MCF 10A (cell line): ENCODE data around the gene PYM1. TPM values are rescaled to one million over a fixed set of nuclear protein-coding genes. Genes with fewer than 3 reads are reported as not detected.

Experiments used
- BruUV-seq: library from RNA; stranded (reverse); fragments of 400-500 nt; replicated peaks from 2 replicates; lab custom pipeline; 2021; lab: Mats Ljungman, UMichigan
- CTCF ChIA-PET: fragments of 300-600 bp; sonication (Branson Sonifier 250); formaldehyde crosslinking; extraction: SDS; loops from one replicate; lab custom pipeline; 2021; ENCODE audit warnings: antibody characterized with exemption, inconsistent platforms; lab: Yijun Ruan, JAX
- POLR2A ChIA-PET: fragments of 300-600, 350-650 bp; sonication (Branson Sonifier 250); formaldehyde crosslinking; extraction: SDS; loops from one replicate; lab custom pipeline; 2020; ENCODE audit warnings: antibody characterized with exemption, inconsistent platforms; lab: Yijun Ruan, JAX
- DNase-seq: peaks from one replicate; pipeline ENCODE4 v3.0.0-alpha.2; 2018; ENCODE audit not compliant: unreplicated experiment
- H3K27ac Mint-ChIP-seq: one replicate; pipeline ENCODE4 v1.8.0; 2022; ENCODE audit warnings: mild to moderate bottlenecking, low read depth, mixed read lengths; ENCODE audit not compliant: unreplicated experiment
- H3K27me3 Mint-ChIP-seq: one replicate; pipeline ENCODE4 v1.8.0; 2022; ENCODE audit warnings: mixed read lengths; ENCODE audit not compliant: insufficient read depth, unreplicated experiment
- H3K36me3 Mint-ChIP-seq: one replicate; pipeline ENCODE4 v1.8.0; 2022; ENCODE audit warnings: mild to moderate bottlenecking, moderate library complexity, mixed read lengths; ENCODE audit not compliant: insufficient read depth, unreplicated experiment
- H3K4me1 Mint-ChIP-seq: one replicate; pipeline ENCODE4 v1.8.0; 2022; ENCODE audit warnings: mixed read lengths; ENCODE audit not compliant: insufficient read depth, unreplicated experiment
- H3K4me3 Mint-ChIP-seq: one replicate; pipeline ENCODE4 v1.8.0; 2022; ENCODE audit warnings: mild to moderate bottlenecking, moderate library complexity, mixed read lengths; ENCODE audit not compliant: unreplicated experiment
- H3K9me3 Mint-ChIP-seq: one replicate; pipeline ENCODE4 v1.8.0; 2022; ENCODE audit warnings: mixed read lengths; ENCODE audit not compliant: unreplicated experiment
- CTCF ChIP-seq: fragments of 200-600 bp; IDR thresholded peaks from one replicate; pipeline ENCODE4 v1.8.0; 2022; ENCODE audit warnings: antibody characterized with exemption, mild to moderate bottlenecking; ENCODE audit not compliant: unreplicated experiment
- intact Hi-C: fragments of 100-400 bp; cut with micrococcal nuclease; formaldehyde crosslinking; loops from 2 replicates; pipeline ENCODE4 v1.14.1; 2022
- total RNA-seq: library from RNA; stranded (reverse); gene quantifications from 2 replicates; pipeline ENCODE4 v1.2.3, GENCODE V29; 2022

PYM1 gene
- total RNA-seq, 1 experiment from 2014 or later, result 56.5 TPM

DNA sequence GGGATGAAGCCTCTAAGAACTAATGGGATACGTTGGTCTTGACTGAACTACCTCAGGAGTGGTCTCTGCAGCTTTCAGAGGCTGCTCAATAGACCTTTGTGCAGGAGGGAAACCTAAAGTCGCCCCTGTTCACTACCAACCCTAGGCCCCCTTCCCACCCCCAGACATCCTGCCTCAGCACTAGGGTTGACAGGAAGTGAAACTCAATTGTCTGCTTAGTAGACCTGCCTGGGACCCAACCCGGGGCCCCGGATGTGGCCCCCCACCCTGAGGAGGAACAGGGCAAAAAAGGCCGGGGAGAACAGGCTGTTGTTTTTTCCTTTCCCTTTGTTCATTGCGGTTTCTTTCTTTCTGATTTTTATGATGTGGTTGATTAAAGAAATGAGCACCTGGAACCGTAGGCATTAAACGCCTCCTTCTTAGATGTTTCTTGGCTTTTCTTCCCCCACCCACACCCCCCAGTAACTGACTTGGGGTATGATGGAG lies 1.7 kb upstream of the PYM1 start:
- no TSS peak for BruUV-seq
- H3K4me3 Mint-ChIP-seq, result peak overlapping the region; percentile 48

DNA sequence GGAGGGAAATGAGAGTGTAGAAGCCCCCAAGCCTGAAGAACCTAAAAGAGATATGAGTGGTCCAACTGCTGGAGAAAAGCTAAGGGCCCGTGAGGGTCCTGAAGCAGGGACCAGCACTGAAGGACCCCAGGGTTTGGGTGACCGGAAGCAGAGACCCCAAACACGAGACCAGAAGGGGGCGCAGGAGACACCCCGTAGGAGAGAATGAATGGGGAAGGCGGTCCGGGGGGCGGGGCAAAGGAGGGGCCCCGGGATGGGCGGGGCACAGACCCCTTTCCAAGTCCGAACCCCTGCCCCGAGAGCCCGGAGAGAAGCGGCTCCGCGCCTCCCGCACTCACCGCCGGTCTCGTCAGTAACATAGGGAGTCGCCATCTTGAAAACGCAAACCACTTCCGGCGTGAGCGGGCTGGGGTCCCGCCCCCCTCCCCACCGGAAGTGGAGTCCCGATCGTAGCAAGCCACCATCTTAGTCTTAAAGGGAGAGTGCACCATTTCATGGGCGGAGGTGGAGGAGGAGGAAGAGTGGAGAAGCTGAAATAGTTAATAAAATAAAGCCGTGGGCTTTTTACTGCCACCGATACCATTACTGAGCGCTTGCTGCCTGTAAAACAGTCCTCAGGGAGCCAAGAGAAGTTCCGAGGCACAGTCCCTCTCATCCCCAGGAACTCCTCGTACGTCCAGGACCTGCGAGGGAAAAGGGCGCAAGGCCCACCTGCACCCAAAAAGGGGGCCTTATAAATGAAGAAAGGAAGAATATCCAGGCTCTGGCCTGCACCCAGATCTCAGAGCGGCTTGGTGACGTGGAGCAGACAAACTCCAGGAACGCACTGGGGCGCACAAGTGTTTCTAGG lies 731 bp downstream of the PYM1 start:
- intact Hi-C loops, result loop anchor here (1.0 kb wide), 4 partner anchors 46 to 110 kb away; partner anchors contain the start of genes DNAJC14 and SARNP
- no peaks in the 10 kb centered on the region for H3K9me3 Mint-ChIP-seq
- H3K27me3 Mint-ChIP-seq, result no peaks in the 10 kb centered on the region
- ChIA-PET POLR2A (interaction anchor here (0.7 to 12.6 kb wide), 17 partner anchors 11 to 271 kb away, joined by 3 to 207 read pairs (median 4); partner anchors contain the start of genes CD63, DNAJC14, ORMDL2 and RAB5B), CTCF (interaction anchor here (0.6 to 8.2 kb wide), 30 partner anchors 10 to 187 kb away, joined by 3 to 108 read pairs (median 4); partner anchors contain the start of genes DNAJC14, ORMDL2, RAB5B and SARNP)
- H3K27ac Mint-ChIP-seq, result peak overlapping the region; percentile 93
- peaks cover 38% of the 10 kb centered on the region for H3K4me1 Mint-ChIP-seq
- BruUV-seq, result no TSS peak
- peak; percentile 85 for TF ChIP-seq CTCF
- DNase-seq, result peak; percentile 91
- H3K36me3 Mint-ChIP-seq, result peaks cover 24% of the 10 kb centered on the region
- peak overlapping the region; percentile 95 for H3K4me3 Mint-ChIP-seq

More for the DNA sequence above, 1.7 kb upstream of the PYM1 start:
- POLR2A ChIA-PET, result interaction anchor here (0.6 to 12.6 kb wide), 15 partner anchors 9 to 200 kb away, joined by 3 to 207 read pairs (median 10); partner anchors contain the start of genes CD63, DNAJC14, ORMDL2 and RAB5B
- TF ChIP-seq CTCF, result no peak
- Mint-ChIP-seq H3K27ac (peak overlapping the region; percentile 89), H3K27me3 (no peaks in the 10 kb centered on the region), H3K36me3 (peaks cover 3% of the 10 kb centered on the region), H3K9me3 (no peaks in the 10 kb centered on the region), H3K4me1 (peaks cover 41% of the 10 kb centered on the region)
- CTCF ChIA-PET, result interaction anchor here (0.5 to 8.2 kb wide), 10 partner anchors 9 to 191 kb away, joined by 3 to 108 read pairs (median 4); partner anchors contain the start of genes DNAJC14, ORMDL2 and SARNP
- no peak for DNase-seq
- intact Hi-C loops, result no loop called here

DNA sequence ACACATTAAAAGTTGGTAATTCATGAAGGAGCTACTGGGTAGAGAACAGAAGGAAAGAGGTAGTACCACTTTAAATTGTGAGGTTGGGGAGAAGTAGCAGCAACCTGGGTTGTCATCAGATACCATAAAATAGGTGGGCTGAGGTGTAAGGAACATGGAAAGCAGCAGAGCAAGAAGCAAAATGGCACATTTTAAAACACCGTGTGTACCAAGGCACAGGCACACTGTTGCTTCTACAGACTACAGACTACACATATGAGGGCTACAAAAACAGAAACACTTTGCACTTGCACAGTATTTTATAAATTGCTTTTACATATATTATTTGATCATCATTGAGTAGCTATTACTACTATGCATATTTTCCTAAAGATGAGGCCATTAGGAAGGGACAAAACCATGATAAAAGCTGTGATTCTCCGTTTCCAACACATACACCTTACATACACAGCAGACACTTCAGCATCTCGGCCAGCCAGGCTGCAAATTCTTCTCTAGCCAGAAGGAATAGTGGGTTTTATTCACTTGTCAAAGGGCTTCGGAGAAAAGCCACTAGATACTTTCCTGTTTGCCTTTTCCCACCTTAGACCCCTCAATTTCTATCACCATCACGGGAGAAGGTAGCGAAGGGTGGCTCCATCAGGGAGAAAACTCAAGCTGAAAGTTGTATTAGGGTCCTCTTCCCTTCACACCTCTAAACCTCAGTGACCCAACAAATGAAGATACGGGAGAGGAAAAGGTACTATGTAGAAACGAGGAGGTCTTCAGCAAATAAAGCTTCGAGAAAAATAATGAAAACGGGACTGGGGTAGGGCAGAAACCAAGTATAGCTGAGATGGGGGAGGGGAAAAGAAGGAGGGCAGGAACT lies 1.6 kb downstream of the PYM1 start:
- no peaks in the 10 kb centered on the region for H3K27me3 Mint-ChIP-seq

More for the DNA sequence above, 1.6 kb downstream of the PYM1 start:
- Mint-ChIP-seq H3K9me3 (no peaks in the 10 kb centered on the region), H3K27ac (peak overlapping the region; percentile 93), H3K36me3 (peaks cover 27% of the 10 kb centered on the region), H3K4me1 (peaks cover 36% of the 10 kb centered on the region), H3K4me3 (peak overlapping the region; percentile 95)
- no peak for DNase-seq
- ChIA-PET CTCF (interaction anchor here (0.6 to 8.2 kb wide), 33 partner anchors 10 to 179 kb away, joined by 3 to 108 read pairs (median 4); partner anchors contain the start of genes DNAJC14, ORMDL2, RAB5B and SARNP), POLR2A (interaction anchor here (0.7 to 12.6 kb wide), 16 partner anchors 10 to 270 kb away, joined by 3 to 207 read pairs (median 5); partner anchors contain the start of genes CD63, DNAJC14, ORMDL2 and PA2G4)
- TSS peak; percentile 37 for BruUV-seq
- TF ChIP-seq CTCF, result no peak
- intact Hi-C loops, result loop anchor here (1.0 kb wide), 2 partner anchors 45 to 109 kb away; partner anchors contain the start of gene SARNP
